Measurements from ENCODE around the gene HACD1. TPM values are rescaled to one million over a fixed set of nuclear protein-coding genes. Genes with fewer than 3 reads are reported as not detected.

Gene HACD1
- 7.8 and 13.6 TPM in 2 replicates for total RNA-seq

DNA sequence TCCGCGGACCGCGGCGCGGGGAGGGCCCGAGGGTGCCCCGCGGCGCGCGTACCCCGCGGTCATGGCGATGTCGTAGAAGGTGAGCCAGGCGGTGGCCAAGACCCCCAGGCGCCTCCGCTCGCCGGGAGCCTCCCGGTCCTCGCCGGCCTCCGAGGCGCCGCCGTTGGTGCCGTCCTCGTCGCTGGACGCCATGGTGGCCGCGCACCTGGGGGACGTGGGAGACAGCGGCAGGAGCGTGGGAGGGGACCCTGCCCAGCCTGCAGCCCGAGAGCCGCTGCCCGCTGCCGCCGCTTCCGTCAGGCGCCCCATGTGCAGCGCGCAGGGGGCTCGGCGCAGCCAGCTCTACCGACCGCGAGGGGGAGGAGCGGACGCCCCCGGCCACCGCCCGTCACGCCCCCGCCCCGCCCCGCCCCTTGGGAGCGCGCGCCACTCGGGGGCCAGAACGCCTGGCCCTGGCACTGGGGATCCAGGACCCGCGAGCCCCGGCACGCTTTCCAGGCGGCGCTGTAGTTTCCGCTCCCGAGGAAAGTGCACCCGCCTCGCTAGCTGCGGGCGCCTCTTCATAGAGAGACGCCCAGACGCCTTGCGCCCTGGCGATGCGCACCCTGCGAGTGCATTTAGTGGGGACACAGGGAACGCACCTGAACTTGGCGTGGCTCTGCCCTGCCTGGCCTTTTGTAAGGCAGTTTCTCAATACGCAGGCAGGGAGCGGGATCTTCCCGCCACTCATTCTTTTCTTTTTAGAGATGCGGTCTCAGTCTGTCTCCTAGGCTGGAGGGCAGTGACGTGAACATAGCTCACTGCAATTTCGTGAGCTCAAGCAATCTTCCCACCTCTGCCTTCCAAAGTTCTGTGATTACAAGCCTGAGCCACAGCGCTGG, at the start of gene HACD1:
TSS of gene HACD1 (minus strand) at position 344 of the 881 bp plus-strand sequence. CDS start at position 309, 35 bp downstream.

DNA sequence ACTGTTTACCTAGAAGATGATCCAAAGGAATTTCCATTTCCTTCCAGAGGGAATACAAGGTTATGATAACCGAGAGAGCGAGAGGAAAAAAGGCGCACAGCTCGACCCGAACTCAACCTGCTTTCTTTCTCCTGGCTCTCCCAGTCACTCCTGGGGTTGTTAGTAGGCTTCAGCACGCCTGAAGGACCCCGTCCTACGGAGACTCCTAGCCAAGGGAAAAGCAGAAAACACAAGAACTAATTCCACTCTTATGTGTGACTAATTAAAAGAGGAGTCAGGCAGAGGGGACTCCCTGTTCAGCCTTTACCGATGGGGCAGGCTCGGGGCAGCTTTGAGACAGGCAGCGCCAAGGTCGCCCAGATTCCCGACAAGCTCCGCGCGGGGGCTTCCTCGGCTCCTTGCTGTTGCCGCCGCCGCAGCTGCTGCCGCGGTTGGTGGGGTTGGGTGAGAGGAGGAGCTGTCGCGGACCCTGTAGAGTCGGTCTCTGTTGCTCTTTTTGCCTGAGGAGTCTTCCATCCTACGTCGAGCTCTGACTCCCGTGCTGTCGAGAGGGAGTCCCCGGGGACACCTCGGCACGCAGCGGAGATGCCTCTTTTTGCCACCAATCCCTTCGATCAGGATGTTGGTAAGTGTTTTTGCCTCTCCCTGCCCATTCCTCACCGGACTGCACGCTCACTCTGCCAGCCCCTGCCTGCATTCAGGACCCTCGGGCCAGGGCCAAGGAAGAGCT, 26.7 kb upstream of the HACD1 start, which contains the start of gene STAM:
TSS of gene STAM (plus strand) at position 397 of the 730 bp plus-strand sequence. CDS start at position 586, 189 bp downstream.

Other genes with a start within 250 kb of the HACD1 start
- gene ST8SIA6, start 162.8 kb downstream of the HACD1 start, total RNA-seq: under 0.01 and 0.88 TPM in 2 replicates
- gene STAM, start 26.8 kb upstream of the HACD1 start, total RNA-seq: 17.6 and 21.4 TPM in 2 replicates
- gene TMEM236, start 134.8 kb upstream of the HACD1 start, total RNA-seq: not detected in 2 replicates
- gene MRC1, start 192.0 kb upstream of the HACD1 start, total RNA-seq: 0.13 TPM in 1 of 2 replicates, not detected in the other

Measured in epithelial cell of alveolus of lung (primary cell).